Middle frontal gyrus (tissue), 1 donor: ENCODE measurements around the gene RIPOR3.
"Not testable (repeated sequence)": the region's sequence is repeated elsewhere in the genome, so short reads cannot be mapped to it uniquely, and the experiment has no call there.

ENCODE experiments used
- DNase-seq: peaks from one replicate; pipeline ENCODE4 v3.0.0-alpha.2; 2015; ENCODE audit warnings: low spot score; ENCODE audit errors: extremely low spot score

Gene RIPOR3

DNA sequence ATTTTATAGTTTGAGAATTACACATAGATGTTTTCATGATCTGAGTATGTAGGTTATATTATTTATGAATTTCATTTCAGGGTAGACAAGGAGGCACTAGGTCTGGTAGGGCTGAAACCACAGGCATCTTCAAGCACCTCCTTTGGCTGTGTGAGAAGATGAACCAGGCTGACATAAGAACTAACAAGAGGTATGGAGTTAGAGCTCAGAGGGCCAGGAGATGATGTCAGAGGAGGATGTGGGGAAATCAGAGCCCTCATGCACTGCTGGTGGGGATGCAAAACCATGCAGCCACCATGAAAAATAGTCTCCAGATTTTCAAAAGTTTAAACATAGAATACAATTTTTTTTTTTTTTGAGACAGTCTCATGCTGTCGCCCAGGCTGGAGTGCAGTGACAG is 13.6 kb upstream of the RIPOR3 start:
- DNase-seq = no peak

DNA sequence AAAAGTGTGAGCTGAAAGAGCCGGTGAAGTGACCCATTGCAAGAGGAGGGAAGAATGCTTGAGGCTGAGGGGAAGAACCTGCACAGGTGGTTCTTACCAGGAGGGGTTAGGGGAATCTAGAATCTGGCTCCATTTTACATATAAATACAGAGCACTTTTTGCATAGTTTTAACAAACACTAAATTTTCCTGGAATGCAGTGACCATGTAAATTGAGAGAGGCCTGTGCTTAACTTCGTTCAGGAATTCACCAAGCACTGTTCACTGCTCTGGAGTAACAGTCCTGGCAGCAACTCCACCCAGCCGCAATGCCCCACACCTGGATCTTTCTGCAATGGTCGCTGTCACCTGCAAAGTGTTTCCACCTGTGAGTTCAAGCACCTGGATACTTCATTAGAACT is 13.2 kb upstream of the RIPOR3 start:
- DNase-seq = no peak

GRCh38 chr20:50703651-50704438 is 12.5 kb upstream of the RIPOR3 start:
- not testable (repeated sequence) for DNase-seq

GRCh38 chr20:50701041-50701963 is 10.0 kb upstream of the RIPOR3 start:
- no peak for DNase-seq

DNA sequence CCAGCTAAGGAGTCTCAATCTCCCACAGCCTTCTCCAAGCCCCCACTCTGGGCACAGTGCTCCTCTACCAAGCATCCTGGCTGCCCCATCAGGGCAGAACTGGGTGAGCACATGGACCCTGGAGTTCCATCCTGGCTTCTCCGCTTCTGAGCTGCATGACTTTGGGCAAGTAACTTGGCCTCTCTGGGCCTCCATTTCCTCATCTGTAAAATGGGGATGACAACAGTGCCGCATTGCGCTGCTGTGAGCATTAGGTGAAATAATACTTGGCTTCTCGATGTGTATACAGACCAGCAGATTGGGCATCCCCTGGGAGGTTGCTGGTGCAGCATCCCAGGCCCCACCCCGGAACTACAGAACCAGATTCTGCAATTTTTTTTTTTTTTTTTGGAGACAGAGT is 8.3 kb upstream of the RIPOR3 start:
- DNase-seq = no peak

DNA sequence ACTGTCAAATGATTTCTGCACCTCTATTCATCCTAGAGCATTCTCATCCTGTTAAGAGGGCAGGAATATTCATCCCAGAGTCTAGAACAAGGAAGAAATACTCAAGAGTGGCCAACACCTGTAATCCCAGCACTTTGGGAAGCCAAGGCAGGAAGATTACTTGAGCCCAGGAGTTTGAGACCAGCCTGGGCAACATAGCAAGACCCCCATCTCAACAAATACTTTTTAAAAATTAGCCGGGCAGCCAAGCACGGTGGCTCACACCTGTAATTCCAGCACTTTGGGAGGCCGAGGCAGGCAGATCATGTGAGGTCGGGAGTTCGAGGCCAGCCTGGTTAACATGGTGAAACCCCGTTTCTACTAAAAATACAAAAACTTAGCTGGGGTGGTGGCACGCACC is 6.9 kb upstream of the RIPOR3 start:
- DNase-seq = not testable (repeated sequence)

- no peak for DNase-seq
These were observed 4.0 kb upstream of the RIPOR3 start for GRCh38 chr20:50695135-50695872.

- DNase-seq = no peak
These were observed 3.2 kb upstream of the RIPOR3 start for GRCh38 chr20:50694379-50695134.

DNA sequence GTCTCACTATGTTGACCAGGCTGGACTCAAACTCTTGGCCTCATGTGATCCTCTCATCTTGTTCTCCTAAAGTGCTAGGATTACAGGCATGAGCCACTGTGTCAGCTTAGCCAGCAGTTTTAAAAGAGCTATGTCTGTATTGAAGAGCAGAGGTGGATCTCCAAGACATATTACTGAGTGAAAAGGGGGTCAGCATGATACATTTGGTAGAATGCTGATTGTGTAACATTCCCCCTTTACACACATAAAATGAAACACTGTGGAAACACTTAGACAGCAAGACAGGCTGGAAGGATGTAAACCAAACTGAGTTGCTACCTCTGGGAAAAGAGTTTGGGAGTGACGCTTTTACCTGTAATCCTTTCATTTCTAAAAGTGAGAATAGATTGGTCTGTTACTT is 1.7 kb upstream of the RIPOR3 start:
- DNase-seq = no peak

GRCh38 chr20:50692552-50692933 is 1.2 kb upstream of the RIPOR3 start:
- DNase-seq = no peak

GRCh38 chr20:50691573-50692551 is 520 bp upstream of the RIPOR3 start:
- no peak for DNase-seq

DNA sequence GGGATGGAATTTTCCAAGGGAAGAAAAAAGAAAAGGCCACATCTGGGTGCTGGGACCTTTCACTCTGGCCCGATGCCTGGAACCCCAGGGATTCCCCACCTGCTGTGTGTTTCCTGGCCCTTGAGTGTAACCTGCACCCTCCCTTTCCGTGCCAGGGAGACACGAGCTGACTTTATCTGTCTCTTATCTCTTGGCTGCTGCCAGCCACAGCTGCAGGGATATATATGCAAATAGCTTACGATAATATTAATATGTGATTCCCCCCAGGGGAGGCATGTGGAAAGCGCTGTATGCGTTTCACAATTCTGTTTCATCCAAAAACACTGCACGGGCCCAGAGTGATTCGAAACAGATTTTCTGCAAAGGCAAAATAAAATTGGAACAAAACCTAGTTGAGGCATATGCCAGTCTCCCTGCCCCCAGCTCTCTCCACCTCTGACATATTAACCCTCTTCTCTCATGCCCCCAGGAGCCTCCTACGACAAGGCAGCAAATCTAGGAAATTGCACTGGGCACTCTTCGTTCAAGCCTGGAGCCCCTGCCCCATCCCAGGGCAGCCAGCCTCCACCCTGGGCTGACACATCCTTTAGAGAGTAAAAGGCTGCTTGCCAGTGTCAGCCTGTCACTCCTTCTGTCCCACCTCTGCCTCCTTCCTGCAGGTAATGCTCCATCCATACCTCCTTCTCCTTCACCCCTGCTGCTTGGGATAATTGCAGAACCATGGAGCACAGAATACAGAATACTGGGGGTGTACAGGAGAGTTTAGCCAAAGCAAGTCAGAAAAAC is 1.3 kb downstream of the RIPOR3 start:
- no peak for DNase-seq

- DNase-seq = no peak
These were observed 2.9 kb downstream of the RIPOR3 start for GRCh38 chr20:50688256-50688975.

DNA sequence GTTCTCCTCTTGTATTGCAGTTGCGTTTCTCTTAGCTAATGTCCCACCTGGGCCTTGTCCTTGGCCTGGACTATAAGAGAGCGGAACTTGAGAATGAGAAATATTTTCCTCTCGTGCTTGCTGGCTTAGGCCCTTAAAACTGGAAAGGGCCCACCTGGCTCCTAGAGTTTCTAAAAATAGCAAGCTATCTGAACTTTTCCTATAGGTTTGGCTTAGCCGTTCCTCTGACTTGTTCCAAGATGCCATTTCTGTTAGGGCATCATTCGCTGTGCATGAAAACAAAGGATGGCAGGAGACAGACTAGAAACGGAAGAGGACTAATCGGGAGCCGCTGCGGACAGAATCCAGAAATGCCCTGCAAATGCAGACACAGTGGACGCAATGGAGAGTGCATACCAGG is 4.5 kb downstream of the RIPOR3 start:
- no peak for DNase-seq

GRCh38 chr20:50683570-50683969 is 7.8 kb downstream of the RIPOR3 start:
- DNase-seq = no peak

DNA sequence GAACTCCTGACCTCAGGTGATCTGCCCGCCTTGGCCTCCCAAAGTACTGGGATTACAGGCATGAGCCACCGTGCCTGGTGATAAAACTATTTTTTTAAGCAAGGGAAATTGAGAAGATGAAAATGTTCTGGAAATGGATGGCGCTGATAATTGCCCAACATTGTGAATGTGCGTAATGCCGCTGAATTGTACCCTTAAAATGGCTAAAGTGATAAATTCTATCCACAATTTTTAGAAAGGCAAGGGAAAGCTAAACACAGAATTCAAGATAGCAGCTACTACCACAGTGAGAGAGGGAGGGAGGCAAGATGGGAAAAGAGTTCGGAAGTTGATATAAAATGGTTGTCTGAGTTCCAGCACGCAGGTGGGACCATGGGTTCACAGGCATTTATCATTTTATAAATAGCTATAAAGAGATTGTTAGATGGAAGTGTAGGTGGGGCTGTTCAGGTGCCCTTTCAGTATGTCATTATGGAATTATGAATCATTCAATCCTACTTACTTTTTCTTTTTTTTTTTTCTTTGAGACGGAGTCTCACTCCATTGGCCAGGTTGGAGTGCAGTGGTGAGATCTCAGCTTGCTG is 8.3 kb downstream of the RIPOR3 start:
- DNase-seq = no peak

GRCh38 chr20:50682065-50682464 is 9.3 kb downstream of the RIPOR3 start:
- no peak for DNase-seq
